ENCODE data around the gene UNC119B.

The UNC119B gene

DNA sequence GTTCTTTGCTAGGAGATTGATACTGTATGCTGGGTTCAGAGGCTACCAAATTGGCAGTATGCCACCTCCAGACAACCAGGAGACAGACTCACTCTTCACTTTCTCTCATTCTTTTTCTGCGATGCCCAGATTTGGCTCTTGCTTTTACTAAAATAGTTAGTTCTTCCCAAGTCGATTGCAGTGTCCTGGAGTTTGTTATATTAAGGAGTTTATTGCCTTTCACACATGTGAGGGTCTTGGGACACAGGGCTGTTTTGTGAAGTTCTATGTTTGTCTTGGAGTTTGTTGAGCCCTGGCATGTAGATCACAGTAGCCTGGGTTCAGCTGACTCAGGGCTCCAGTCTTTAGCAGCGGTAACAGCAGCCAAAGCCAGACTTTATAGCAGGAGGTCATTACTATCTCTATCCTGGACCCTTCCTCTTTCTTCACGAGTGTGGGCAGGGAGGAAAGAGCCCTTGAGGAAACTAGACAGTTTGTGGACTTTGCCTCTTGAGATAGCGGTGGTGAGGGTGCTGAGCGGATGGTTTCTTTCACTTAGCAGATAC, 21.7 kb upstream of the UNC119B start:
- in situ Hi-C loops (cut with MboI; ENCODE audit: low sequenced_read_pairs, unreplicated experiment), result no loop called here
- DNase-seq (ENCODE audit: low spot score), result no peak
- TF ChIP-seq, protein P1, sequence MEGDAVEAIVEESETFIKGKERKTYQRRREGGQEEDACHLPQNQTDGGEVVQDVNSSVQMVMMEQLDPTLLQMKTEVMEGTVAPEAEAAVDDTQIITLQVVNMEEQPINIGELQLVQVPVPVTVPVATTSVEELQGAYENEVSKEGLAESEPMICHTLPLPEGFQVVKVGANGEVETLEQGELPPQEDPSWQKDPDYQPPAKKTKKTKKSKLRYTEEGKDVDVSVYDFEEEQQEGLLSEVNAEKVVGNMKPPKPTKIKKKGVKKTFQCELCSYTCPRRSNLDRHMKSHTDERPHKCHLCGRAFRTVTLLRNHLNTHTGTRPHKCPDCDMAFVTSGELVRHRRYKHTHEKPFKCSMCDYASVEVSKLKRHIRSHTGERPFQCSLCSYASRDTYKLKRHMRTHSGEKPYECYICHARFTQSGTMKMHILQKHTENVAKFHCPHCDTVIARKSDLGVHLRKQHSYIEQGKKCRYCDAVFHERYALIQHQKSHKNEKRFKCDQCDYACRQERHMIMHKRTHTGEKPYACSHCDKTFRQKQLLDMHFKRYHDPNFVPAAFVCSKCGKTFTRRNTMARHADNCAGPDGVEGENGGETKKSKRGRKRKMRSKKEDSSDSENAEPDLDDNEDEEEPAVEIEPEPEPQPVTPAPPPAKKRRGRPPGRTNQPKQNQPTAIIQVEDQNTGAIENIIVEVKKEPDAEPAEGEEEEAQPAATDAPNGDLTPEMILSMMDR (IDR thresholded peaks at IDR 0.05; ENCODE audit: borderline replicate concordance, control extremely low read depth, extremely low read depth, insufficient read depth, missing control alignments), result no peak

DNA sequence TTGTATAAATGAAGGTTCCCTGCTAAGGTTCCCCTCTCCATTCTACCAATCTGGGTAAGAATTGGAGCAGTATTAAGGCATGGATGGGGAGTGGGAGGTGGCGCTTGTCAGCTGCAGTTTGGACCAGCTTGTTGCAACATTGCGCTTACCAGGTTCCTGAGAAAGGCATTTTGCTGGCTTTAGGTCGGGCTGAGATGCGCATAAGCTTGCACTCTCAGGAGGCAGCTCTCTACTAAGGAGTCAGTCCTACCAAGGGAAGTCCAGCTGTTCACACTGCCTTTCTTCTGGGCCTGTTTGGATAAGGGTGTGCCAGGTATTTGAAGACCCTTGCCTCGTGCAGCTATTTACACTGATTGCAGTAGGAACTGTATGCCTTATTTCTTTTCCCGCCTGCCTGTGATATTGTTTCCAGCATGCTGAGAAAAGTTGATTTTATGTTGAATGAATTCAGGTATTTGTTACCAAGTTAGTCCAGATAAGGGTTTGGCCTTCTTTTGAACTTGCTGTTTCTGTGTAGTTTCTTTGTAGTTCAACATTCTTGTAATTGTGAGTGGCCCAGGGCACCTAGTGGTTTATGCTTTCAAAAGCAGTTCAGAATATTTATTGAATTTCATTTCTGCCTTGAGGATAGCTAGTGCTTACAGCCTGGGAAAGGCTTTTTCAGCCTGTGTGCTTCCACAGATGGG, 20.7 kb upstream of the UNC119B start:
- in situ Hi-C loops (cut with MboI; ENCODE audit: low sequenced_read_pairs, unreplicated experiment), result no loop called here
- TF ChIP-seq, protein P1 (IDR thresholded peaks at IDR 0.05; ENCODE audit: borderline replicate concordance, control extremely low read depth, extremely low read depth, insufficient read depth, missing control alignments), result no peak
- DNase-seq (ENCODE audit: low spot score), result no peak

DNA sequence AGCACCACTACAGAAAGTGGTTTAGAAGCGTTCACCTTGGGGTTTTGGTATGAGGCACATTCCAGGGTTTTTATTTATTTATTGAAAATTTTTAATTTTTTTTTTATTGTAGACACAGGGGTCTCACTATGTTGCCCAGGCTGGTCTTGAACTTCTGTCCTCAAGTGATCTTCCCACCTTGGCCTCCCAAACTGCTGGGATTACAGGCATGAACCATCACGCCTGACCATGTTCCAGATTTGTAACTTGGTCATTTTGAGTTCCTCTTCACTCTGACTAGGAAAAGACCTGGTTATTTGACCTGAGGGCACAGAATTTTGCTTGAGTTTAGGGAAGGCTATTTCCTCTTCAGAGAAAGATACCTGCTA, 20.2 kb upstream of the UNC119B start:
- TF ChIP-seq, protein P1 (IDR thresholded peaks at IDR 0.05; ENCODE audit: borderline replicate concordance, control extremely low read depth, extremely low read depth, insufficient read depth, missing control alignments), result no peak
- DNase-seq (ENCODE audit: low spot score), result no peak
- in situ Hi-C loops (cut with MboI; ENCODE audit: low sequenced_read_pairs, unreplicated experiment), result no loop called here

DNA sequence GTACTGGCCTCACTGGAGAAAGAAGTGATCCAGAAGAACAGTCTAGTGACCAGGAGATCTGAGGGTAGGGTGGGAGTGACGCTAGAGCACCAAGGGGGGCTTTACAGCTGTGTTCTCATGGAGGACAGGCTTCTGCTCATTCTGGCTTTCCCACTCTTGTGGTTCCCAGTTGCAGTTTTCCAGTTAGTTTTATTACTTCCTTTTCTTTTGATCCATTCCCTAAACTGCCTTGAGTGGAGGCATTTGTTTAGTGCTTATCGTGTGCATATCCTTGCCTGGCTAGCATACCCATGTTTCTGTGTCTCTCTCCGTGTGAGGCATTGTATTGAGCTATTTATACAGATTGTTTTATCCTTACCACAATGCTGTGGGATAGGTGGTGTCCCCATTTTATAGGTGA, 19.3 kb upstream of the UNC119B start:
- TF ChIP-seq, protein P1 (IDR thresholded peaks at IDR 0.05; ENCODE audit: borderline replicate concordance, control extremely low read depth, extremely low read depth, insufficient read depth, missing control alignments), result no peak
- in situ Hi-C loops (cut with MboI; ENCODE audit: low sequenced_read_pairs, unreplicated experiment), result no loop called here

DNA sequence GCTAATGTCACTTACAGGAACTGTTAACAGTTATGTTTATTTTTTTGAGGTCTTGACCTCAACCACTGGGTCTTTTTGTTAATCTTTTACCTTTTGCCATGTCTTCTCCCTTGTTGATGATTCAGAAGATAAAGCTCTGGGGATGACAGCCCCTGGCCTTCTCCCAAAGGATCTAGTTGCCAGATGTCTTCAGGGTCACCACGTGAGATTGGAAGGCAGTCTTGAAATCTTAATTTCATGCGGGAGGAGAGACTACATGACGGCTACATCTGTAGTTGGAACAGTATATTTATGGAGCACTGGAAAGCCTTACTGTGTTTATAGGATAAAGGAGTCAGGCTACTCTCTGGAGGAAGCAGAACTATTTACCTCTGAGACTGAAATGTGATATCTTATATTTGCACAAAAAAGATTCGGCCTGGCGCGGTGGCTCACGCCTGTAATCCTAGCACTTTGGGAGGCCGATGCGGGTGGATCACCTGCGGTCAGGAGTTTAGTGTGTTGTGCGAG, 17.7 kb upstream of the UNC119B start:
- no peak for DNase-seq (ENCODE audit: low spot score)
- TF ChIP-seq, protein P1 (IDR thresholded peaks at IDR 0.05; ENCODE audit: borderline replicate concordance, control extremely low read depth, extremely low read depth, insufficient read depth, missing control alignments), result no peak
- in situ Hi-C loops (cut with MboI; ENCODE audit: low sequenced_read_pairs, unreplicated experiment), result no loop called here

More for the DNA sequence above, 19.3 kb upstream of the UNC119B start:
- no peak for DNase-seq (ENCODE audit: low spot score)

DNA sequence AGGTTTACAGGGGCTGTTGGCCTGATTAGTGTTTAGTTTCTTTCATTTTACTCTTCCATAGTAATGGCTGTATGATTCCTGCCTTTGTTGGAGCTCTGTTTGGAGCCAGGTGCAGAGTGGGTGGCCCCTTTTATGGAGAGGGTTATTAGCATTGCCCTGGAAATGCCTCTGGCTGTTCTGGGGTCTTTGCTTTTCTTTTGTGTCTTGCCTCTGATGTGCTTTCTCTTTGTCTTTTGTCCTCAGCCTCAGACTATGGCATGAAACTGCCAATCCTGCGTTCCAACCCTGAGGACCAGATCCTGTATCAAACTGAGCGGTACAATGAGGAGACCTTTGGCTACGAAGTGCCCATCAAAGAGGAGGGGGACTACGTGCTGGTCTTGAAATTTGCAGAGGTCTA, 16.4 kb upstream of the UNC119B start:
- no peak for DNase-seq (ENCODE audit: low spot score)
- in situ Hi-C loops (cut with MboI; ENCODE audit: low sequenced_read_pairs, unreplicated experiment), result no loop called here
- TF ChIP-seq, protein P1 (IDR thresholded peaks at IDR 0.05; ENCODE audit: borderline replicate concordance, control extremely low read depth, extremely low read depth, insufficient read depth, missing control alignments), result no peak

Measured in GM13976 (cell line).